Effector memory CD8-positive, alpha-beta T cell (primary cell): ENCODE results near the gene GPC1.

Source experiments
- ATAC-seq: fragments of 150-1000 bp; cut with Tn5 transposase; replicated peaks from 2 replicates; pipeline ENCODE4 v1.10.0; 2021; ENCODE audit warnings: mild to moderate bottlenecking, moderate library complexity
- DNase-seq, 3 experiments: peaks; one replicate each; pipeline ENCODE4 v3.0.0; 2021
- H3K27ac Mint-ChIP-seq, 2 donors: one replicate each; pipeline ENCODE4 v1.8.0; 2022; ENCODE audit warnings: mild to moderate bottlenecking in 2 of 2, mixed read lengths in 2 of 2, moderate library complexity in 2 of 2
- H3K27me3 Mint-ChIP-seq, 2 donors: one replicate each; pipeline ENCODE4 v1.8.0; 2022; ENCODE audit warnings: mixed read lengths in 2 of 2
- H3K36me3 Mint-ChIP-seq: one replicate; pipeline ENCODE4 v1.8.0; 2022; ENCODE audit warnings: mild to moderate bottlenecking, moderate library complexity, mixed read lengths; ENCODE audit not compliant: insufficient read depth
- H3K4me1 Mint-ChIP-seq, 2 donors: one replicate each; pipeline ENCODE4 v1.8.0; 2022; ENCODE audit warnings: low read depth in 2 of 2, mixed read lengths in 2 of 2
- H3K4me3 Mint-ChIP-seq, 2 donors: one replicate each; pipeline ENCODE4 v1.8.0; 2022; ENCODE audit warnings: mild to moderate bottlenecking in 2 of 2, mixed read lengths in 2 of 2, moderate library complexity in 2 of 2
- H3K9me3 Mint-ChIP-seq, 2 donors: one replicate each; pipeline ENCODE4 v1.8.0; 2022; ENCODE audit warnings: mixed read lengths in 2 of 2

The GPC1 gene

GRCh38 chr2:240441326-240441992 is 6.0 kb downstream of the GPC1 start:
- peaks cover 3% of the 10 kb centered on the region for H3K36me3 Mint-ChIP-seq
- no peak for DNase-seq
- no peak overlapping the region for H3K4me3 Mint-ChIP-seq
- no peak for ATAC-seq
- peaks cover 4 to 7% of the 10 kb centered on the region in 2 donors for H3K4me1 Mint-ChIP-seq
- H3K27ac Mint-ChIP-seq: no peak overlapping the region
- H3K27me3 Mint-ChIP-seq: peaks cover 12 to 33% of the 10 kb centered on the region in 2 donors
- H3K9me3 Mint-ChIP-seq: no peaks in the 10 kb centered on the region

- H3K27me3 Mint-ChIP-seq: peaks cover 17 to 33% of the 10 kb centered on the region in 2 donors
- no peak overlapping the region for H3K27ac Mint-ChIP-seq
- H3K4me1 Mint-ChIP-seq: peaks cover 4 to 7% of the 10 kb centered on the region in 2 donors
- no peak overlapping the region for H3K4me3 Mint-ChIP-seq
- DNase-seq (no peak), ATAC-seq (no peak)
- H3K36me3 Mint-ChIP-seq: peaks cover 3% of the 10 kb centered on the region
- no peaks in the 10 kb centered on the region for H3K9me3 Mint-ChIP-seq
These were observed 6.5 kb downstream of the GPC1 start for GRCh38 chr2:240441993-240442411.

- ATAC-seq (no peak), DNase-seq (no peak)
- Mint-ChIP-seq H3K9me3 (no peaks in the 10 kb centered on the region), H3K27me3 (peaks cover 17 to 33% of the 10 kb centered on the region in 2 donors), H3K27ac (no peak overlapping the region), H3K4me1 (peaks cover 0 to 4% of the 10 kb centered on the region in 2 donors), H3K36me3 (peaks cover 3% of the 10 kb centered on the region), H3K4me3 (no peak overlapping the region)
These were observed 7.6 kb downstream of the GPC1 start for GRCh38 chr2:240442891-240443715.

GRCh38 chr2:240443891-240444301 is 8.4 kb downstream of the GPC1 start:
- Mint-ChIP-seq H3K36me3 (no peaks in the 10 kb centered on the region), H3K4me1 (peaks cover 0 to 2% of the 10 kb centered on the region in 2 donors), H3K9me3 (no peaks in the 10 kb centered on the region), H3K4me3 (no peak overlapping the region), H3K27me3 (peaks cover 15 to 34% of the 10 kb centered on the region in 2 donors), H3K27ac (no peak overlapping the region)
- DNase-seq (no peak), ATAC-seq (no peak)

- H3K27me3 Mint-ChIP-seq: peaks cover 20 to 40% of the 10 kb centered on the region in 2 donors
- no peaks in the 10 kb centered on the region for H3K9me3 Mint-ChIP-seq
- no peaks in the 10 kb centered on the region for H3K36me3 Mint-ChIP-seq
- no peak overlapping the region for H3K27ac Mint-ChIP-seq
- no peak overlapping the region for H3K4me3 Mint-ChIP-seq
- H3K4me1 Mint-ChIP-seq: peaks cover 0 to 2% of the 10 kb centered on the region in 2 donors
- DNase-seq: no peak
- ATAC-seq: no peak
These were observed 9.0 kb downstream of the GPC1 start for GRCh38 chr2:240444464-240444863.

DNA sequence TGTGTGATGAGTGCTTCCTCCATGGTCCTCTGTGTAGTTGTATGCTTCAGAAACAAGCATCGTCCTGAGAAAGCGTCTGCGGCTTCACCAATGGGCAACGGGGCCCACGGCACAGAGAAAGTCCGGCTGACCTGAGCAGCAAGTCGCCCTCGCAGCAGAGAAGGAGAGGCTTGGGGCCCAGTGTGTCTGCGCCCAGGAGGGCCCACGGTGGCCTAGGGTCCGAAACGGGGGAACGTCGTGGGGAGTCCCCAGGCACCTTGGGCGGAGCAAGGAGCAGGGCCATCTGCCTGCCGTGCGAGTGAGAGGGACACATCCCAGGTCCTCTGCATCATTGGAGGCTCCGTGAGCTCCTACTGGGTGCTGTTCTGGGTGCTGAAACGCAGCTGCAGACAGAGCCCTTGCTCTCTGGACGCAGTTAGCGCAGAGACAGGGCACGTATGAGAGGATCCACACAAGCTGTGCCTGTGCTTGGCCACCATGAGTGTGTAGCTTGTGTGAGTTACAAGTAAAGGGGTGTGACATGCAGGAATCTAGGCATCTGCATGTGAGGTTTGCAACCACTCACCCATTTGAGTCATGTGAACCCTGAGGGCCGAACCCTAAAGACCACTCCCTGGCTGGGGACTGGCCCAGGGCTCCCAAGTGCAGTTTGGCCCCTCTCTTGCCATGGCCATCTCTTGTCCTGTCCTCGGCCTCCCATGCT is 10.6 kb downstream of the GPC1 start:
- Mint-ChIP-seq H3K27ac (no peak overlapping the region), H3K36me3 (peaks cover 4% of the 10 kb centered on the region), H3K4me3 (no peak overlapping the region), H3K4me1 (peaks cover 0 to 8% of the 10 kb centered on the region in 2 donors), H3K9me3 (no peaks in the 10 kb centered on the region), H3K27me3 (peaks cover 37 to 56% of the 10 kb centered on the region in 2 donors)
- ATAC-seq (no peak), DNase-seq (no peak)

DNA sequence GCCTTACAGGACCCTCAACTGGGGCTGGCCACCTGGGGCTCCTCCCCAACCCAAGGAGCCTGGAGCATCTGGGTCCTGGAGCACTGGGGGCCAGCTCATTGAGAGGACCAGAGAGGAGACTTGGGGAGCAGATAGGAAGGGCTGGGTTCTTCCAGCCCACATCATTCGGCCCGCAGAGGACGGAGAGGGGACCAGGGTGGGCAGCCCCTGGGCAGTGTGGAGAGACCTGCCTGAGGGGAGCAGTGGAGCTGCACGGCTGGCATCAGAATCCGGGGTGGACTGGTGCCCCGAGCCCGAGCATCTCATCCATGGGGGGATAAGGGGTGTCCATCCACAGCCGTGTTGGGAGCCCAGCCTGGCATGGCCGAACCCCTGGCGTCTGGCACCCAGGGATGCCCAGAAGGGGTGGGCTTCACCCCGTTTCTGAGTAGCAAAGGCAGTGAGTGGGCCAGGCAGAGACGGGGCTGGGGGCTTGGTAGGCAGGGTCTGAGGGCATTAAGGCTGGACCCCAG is 11.3 kb downstream of the GPC1 start:
- Mint-ChIP-seq H3K27ac (no peak overlapping the region), H3K27me3 (peaks cover 43 to 62% of the 10 kb centered on the region in 2 donors), H3K4me1 (peaks cover under 1 to 8% of the 10 kb centered on the region in 2 donors), H3K36me3 (peaks cover 7% of the 10 kb centered on the region), H3K9me3 (no peaks in the 10 kb centered on the region), H3K4me3 (no peak overlapping the region)
- no peak for DNase-seq
- no peak for ATAC-seq

GRCh38 chr2:240447331-240447730 is 11.9 kb downstream of the GPC1 start:
- ATAC-seq: no peak
- H3K4me1 Mint-ChIP-seq: peaks cover 5 to 10% of the 10 kb centered on the region in 2 donors

DNA sequence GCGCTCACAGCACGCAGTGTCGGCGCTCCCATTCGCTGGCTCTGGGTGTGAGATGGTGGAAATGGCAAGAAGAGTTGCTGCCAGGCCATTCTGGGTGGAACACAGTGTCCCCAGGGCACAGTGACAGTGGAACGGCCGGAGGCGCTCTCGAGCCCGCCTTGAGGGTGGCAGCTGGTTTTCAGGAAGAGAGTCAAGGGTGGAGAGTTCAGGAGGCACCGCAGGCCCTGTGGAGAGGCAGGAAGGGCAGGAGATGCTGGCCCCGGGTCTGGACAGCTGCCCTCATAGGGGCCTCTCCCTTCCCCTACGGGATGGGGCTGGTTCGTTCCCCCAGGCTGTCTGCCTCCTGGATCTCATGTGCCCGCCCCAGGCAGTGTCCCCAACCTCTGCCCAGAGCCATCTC is 12.5 kb downstream of the GPC1 start:
- Mint-ChIP-seq H3K9me3 (no peaks in the 10 kb centered on the region), H3K4me1 (peaks cover 5 to 10% of the 10 kb centered on the region in 2 donors), H3K36me3 (peaks cover 8% of the 10 kb centered on the region), H3K4me3 (no peak overlapping the region), H3K27me3 (peaks cover 48 to 70% of the 10 kb centered on the region in 2 donors), H3K27ac (no peak overlapping the region)
- DNase-seq (no peak), ATAC-seq (no peak)

More at GRCh38 chr2:240447331-240447730, 11.9 kb downstream of the GPC1 start:
- DNase-seq: no peak
- Mint-ChIP-seq H3K27ac (no peak overlapping the region), H3K27me3 (peaks cover 48 to 69% of the 10 kb centered on the region in 2 donors), H3K9me3 (no peaks in the 10 kb centered on the region), H3K36me3 (peaks cover 8% of the 10 kb centered on the region), H3K4me3 (no peak overlapping the region)

- H3K9me3 Mint-ChIP-seq: no peaks in the 10 kb centered on the region
- DNase-seq (no peak), ATAC-seq (no peak)
- peaks cover 5 to 10% of the 10 kb centered on the region in 2 donors for H3K4me1 Mint-ChIP-seq
- peaks cover 48 to 70% of the 10 kb centered on the region in 2 donors for H3K27me3 Mint-ChIP-seq
- H3K4me3 Mint-ChIP-seq: no peak overlapping the region
- H3K36me3 Mint-ChIP-seq: peaks cover 8% of the 10 kb centered on the region
- H3K27ac Mint-ChIP-seq: no peak overlapping the region
These were observed 13.2 kb downstream of the GPC1 start for GRCh38 chr2:240448387-240449274.

DNA sequence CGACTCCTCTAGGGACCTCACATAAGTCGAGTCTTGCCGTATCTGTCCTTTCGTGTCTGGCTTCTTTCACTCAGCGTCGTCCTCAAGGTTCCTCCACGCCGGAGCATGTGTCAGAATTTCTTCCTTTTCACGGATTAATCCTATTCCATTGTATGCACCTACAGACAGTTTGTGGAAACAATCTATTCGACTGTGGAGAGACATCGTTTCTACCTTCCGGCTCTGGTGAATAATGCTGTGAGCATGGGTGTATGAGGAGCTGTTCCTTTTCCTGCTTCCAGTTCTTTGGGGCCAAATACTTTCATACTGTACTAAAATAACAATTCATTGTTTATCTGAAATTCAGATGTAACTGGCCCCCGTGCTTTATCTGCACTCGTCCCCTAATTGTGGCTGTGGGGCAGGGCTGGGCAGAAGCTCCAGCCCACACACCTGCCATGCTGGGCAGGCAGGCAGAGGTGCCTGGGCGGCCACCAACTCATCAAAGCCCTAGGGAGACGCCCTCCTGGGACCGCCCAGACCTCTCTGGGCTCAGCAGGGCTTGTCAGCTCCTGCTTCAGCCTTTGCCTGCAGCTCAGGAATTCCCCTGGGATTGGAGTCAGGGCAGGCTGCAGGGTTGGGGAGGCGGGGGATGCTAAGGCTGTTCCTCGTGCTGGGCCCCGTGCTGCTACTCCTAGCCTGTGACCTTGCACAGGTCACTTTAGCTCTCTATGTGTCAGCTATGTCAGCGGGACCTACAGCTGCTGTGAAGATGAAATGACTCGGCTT is 14.5 kb downstream of the GPC1 start:
- H3K36me3 Mint-ChIP-seq: peaks cover 13% of the 10 kb centered on the region

GRCh38 chr2:240450532-240451107 is 15.2 kb downstream of the GPC1 start:
- Mint-ChIP-seq H3K36me3 (peaks cover 13% of the 10 kb centered on the region), H3K4me3 (peak overlapping the region; percentile 32 to 80), H3K9me3 (no peaks in the 10 kb centered on the region), H3K27ac (no peak overlapping the region), H3K27me3 (peaks cover 61 to 88% of the 10 kb centered on the region in 2 donors), H3K4me1 (peaks cover 10 to 22% of the 10 kb centered on the region in 2 donors)
- ATAC-seq (no peak), DNase-seq (no peak)

More for the DNA sequence above, 14.5 kb downstream of the GPC1 start:
- H3K27ac Mint-ChIP-seq: no peak overlapping the region
- DNase-seq (no peak), ATAC-seq (no peak)
- peaks cover 59 to 84% of the 10 kb centered on the region in 2 donors for H3K27me3 Mint-ChIP-seq
- no peaks in the 10 kb centered on the region for H3K9me3 Mint-ChIP-seq
- peak overlapping the region in 1 of 2 donors; percentile 32 for H3K4me3 Mint-ChIP-seq
- H3K4me1 Mint-ChIP-seq: peaks cover 9 to 22% of the 10 kb centered on the region in 2 donors
